ENCODE measurements around the gene GGT1.

GGT1 gene

DNA sequence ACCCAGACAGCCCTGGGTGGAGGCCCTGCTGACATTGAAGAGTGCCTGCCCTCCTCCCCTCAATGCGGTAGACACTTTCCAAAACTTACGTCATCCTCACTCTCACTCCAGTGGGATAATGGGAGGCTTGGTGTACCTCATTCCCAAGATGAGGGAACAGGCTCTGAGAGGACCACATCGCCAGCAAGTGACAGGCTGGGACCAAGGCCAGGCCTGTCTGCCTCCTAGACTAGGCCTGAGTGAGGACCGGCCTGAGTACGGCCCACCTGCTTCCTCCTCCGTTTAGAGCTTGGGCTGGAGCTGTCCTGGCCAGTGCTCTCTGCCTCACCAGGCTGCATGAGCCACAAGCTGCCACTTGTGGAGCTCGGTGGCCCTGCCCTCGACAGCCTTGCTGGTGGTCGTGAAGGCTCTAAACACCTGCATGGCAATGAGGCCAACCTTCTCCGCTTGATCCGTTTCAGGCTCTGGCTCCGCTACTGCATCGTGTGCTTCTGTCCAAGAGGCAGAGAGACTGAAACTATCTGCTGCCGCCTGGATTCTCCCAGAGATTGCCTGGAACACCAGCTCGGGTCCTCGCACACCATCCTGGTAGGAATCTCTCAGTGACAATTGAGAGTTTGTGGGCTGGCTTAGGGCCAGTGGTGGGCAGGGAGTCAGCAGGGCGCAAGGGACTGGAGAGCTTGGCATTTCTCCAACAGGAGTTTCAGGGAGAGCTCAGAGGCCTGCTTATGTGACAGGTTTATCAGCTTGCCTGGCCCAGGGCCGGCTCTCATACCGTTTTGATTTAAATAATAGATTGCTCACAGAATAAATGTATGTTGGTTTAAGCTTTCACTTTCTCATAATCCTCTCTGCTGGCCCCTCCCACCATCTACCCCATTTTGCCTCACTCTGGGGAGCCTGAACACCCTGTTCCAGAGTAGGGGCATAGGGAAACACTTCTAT is 19.5 kb upstream of the GGT1 start:
- no peaks in the 10 kb centered on the region for H3K36me3 ChIP-seq (replicated peaks)
- in situ Hi-C loops (cut with HindIII; ENCODE audit: low pct_ligation_motif_present, low sequenced_read_pairs), result no loop called here
- no peak overlapping the region for H3K27ac ChIP-seq
- H3K27me3 ChIP-seq (replicated peaks), result no peaks in the 10 kb centered on the region
- TF ChIP-seq, protein P1, sequence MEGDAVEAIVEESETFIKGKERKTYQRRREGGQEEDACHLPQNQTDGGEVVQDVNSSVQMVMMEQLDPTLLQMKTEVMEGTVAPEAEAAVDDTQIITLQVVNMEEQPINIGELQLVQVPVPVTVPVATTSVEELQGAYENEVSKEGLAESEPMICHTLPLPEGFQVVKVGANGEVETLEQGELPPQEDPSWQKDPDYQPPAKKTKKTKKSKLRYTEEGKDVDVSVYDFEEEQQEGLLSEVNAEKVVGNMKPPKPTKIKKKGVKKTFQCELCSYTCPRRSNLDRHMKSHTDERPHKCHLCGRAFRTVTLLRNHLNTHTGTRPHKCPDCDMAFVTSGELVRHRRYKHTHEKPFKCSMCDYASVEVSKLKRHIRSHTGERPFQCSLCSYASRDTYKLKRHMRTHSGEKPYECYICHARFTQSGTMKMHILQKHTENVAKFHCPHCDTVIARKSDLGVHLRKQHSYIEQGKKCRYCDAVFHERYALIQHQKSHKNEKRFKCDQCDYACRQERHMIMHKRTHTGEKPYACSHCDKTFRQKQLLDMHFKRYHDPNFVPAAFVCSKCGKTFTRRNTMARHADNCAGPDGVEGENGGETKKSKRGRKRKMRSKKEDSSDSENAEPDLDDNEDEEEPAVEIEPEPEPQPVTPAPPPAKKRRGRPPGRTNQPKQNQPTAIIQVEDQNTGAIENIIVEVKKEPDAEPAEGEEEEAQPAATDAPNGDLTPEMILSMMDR (IDR thresholded peaks at IDR 0.05; ENCODE audit: low read depth, low read length, missing control alignments), result no peak
- DNase-seq, result no peak
- no peak overlapping the region for H3K4me3 ChIP-seq (ENCODE audit: low read depth, low read length)

- no peaks in the 10 kb centered on the region for H3K36me3 ChIP-seq (replicated peaks)
- no peaks in the 10 kb centered on the region for H3K27me3 ChIP-seq (replicated peaks)
- no peak overlapping the region for H3K27ac ChIP-seq
- TF ChIP-seq, protein P1 (IDR thresholded peaks at IDR 0.05; ENCODE audit: low read depth, low read length, missing control alignments), result no peak
- in situ Hi-C loops (cut with HindIII; ENCODE audit: low pct_ligation_motif_present, low sequenced_read_pairs), result no loop called here
- DNase-seq, result no peak
- H3K4me3 ChIP-seq (ENCODE audit: low read depth, low read length), result no peak overlapping the region
These were observed 18.7 kb upstream of the GGT1 start for GRCh38 chr22:24584166-24584790.

DNA sequence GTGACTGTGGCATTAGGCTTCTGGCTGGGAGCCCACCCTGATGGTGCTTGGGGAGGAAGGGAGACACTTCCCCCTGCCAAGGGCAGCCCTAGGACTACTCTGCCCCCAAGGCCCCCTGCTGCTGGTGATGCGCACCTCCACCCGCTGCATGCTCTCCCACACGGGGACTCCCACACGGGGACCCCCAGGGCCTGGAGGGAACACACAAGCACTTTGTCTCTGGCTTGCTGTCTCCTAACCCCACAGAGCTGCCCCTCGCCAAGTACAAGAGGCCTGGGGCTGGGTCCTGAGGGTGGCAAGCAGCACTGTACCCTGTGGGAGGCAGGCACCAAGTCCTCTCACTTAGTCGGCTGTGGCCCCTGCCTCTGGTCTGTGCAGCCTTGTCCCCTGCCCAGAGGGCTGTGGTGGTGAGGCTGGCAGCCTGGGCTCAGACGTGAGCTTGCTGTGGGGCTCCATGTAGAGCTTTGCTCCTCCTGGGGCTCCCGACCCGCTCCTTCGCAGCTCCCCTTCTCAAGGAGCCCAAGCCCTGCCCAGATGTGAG is 18.1 kb upstream of the GGT1 start:
- H3K27me3 ChIP-seq (replicated peaks), result no peaks in the 10 kb centered on the region
- H3K36me3 ChIP-seq (replicated peaks), result no peaks in the 10 kb centered on the region
- TF ChIP-seq, protein P1 (IDR thresholded peaks at IDR 0.05; ENCODE audit: low read depth, low read length, missing control alignments), result no peak
- DNase-seq, result no peak
- no peak overlapping the region for H3K4me3 ChIP-seq (ENCODE audit: low read depth, low read length)
- H3K27ac ChIP-seq, result no peak overlapping the region
- in situ Hi-C loops (cut with HindIII; ENCODE audit: low pct_ligation_motif_present, low sequenced_read_pairs), result no loop called here

- no peaks in the 10 kb centered on the region for H3K27me3 ChIP-seq (replicated peaks)
- in situ Hi-C loops (cut with HindIII; ENCODE audit: low pct_ligation_motif_present, low sequenced_read_pairs), result no loop called here
- no peaks in the 10 kb centered on the region for H3K36me3 ChIP-seq (replicated peaks)
- H3K27ac ChIP-seq, result no peak overlapping the region
- DNase-seq, result no peak
- TF ChIP-seq, protein P1 (IDR thresholded peaks at IDR 0.05; ENCODE audit: low read depth, low read length, missing control alignments), result no peak
- no peak overlapping the region for H3K4me3 ChIP-seq (ENCODE audit: low read depth, low read length)
These were observed 17.5 kb upstream of the GGT1 start for GRCh38 chr22:24585461-24585860.

- Histone ChIP-seq H3K27me3 (replicated peaks) (no peaks in the 10 kb centered on the region), H3K36me3 (replicated peaks) (no peaks in the 10 kb centered on the region), H3K27ac (no peak overlapping the region), H3K4me3 (ENCODE audit: low read depth, low read length) (no peak overlapping the region)
- in situ Hi-C loops (cut with HindIII; ENCODE audit: low pct_ligation_motif_present, low sequenced_read_pairs), result no loop called here
- TF ChIP-seq, protein P1 (IDR thresholded peaks at IDR 0.05; ENCODE audit: low read depth, low read length, missing control alignments), result no peak
- DNase-seq, result no peak
These were observed 17.0 kb upstream of the GGT1 start for GRCh38 chr22:24585927-24586546.
